MCF 10A (cell line): ENCODE measurements around the gene RUVBL1. TPM values are rescaled to one million over a fixed set of nuclear protein-coding genes. Genes with fewer than 3 reads are reported as not detected.

Experiments used
- BruUV-seq: library from RNA; stranded (reverse); fragments of 400-500 nt; replicated peaks from 2 replicates; lab custom pipeline; 2021; lab: Mats Ljungman, UMichigan
- CTCF ChIA-PET: fragments of 300-600 bp; sonication (Branson Sonifier 250); formaldehyde crosslinking; extraction: SDS; loops from one replicate; lab custom pipeline; 2021; ENCODE audit warnings: antibody characterized with exemption, inconsistent platforms; lab: Yijun Ruan, JAX
- POLR2A ChIA-PET: fragments of 300-600, 350-650 bp; sonication (Branson Sonifier 250); formaldehyde crosslinking; extraction: SDS; loops from one replicate; lab custom pipeline; 2020; ENCODE audit warnings: antibody characterized with exemption, inconsistent platforms; lab: Yijun Ruan, JAX
- DNase-seq: peaks from one replicate; pipeline ENCODE4 v3.0.0-alpha.2; 2018; ENCODE audit not compliant: unreplicated experiment
- H3K27ac Mint-ChIP-seq: one replicate; pipeline ENCODE4 v1.8.0; 2022; ENCODE audit warnings: mild to moderate bottlenecking, low read depth, mixed read lengths; ENCODE audit not compliant: unreplicated experiment
- H3K27me3 Mint-ChIP-seq: one replicate; pipeline ENCODE4 v1.8.0; 2022; ENCODE audit warnings: mixed read lengths; ENCODE audit not compliant: insufficient read depth, unreplicated experiment
- H3K36me3 Mint-ChIP-seq: one replicate; pipeline ENCODE4 v1.8.0; 2022; ENCODE audit warnings: mild to moderate bottlenecking, moderate library complexity, mixed read lengths; ENCODE audit not compliant: insufficient read depth, unreplicated experiment
- H3K4me1 Mint-ChIP-seq: one replicate; pipeline ENCODE4 v1.8.0; 2022; ENCODE audit warnings: mixed read lengths; ENCODE audit not compliant: insufficient read depth, unreplicated experiment
- H3K4me3 Mint-ChIP-seq: one replicate; pipeline ENCODE4 v1.8.0; 2022; ENCODE audit warnings: mild to moderate bottlenecking, moderate library complexity, mixed read lengths; ENCODE audit not compliant: unreplicated experiment
- H3K9me3 Mint-ChIP-seq: one replicate; pipeline ENCODE4 v1.8.0; 2022; ENCODE audit warnings: mixed read lengths; ENCODE audit not compliant: unreplicated experiment
- CTCF ChIP-seq: fragments of 200-600 bp; IDR thresholded peaks from one replicate; pipeline ENCODE4 v1.8.0; 2022; ENCODE audit warnings: antibody characterized with exemption, mild to moderate bottlenecking; ENCODE audit not compliant: unreplicated experiment
- intact Hi-C: fragments of 100-400 bp; cut with micrococcal nuclease; formaldehyde crosslinking; loops from 2 replicates; pipeline ENCODE4 v1.14.1; 2022
- total RNA-seq: library from RNA; stranded (reverse); gene quantifications from 2 replicates; pipeline ENCODE4 v1.2.3, GENCODE V29; 2022

Gene RUVBL1
- total RNA-seq, 1 experiment from 2014 or later: 114 TPM

GRCh38 chr3:128077665-128078064, 45.9 kb downstream of the RUVBL1 start:
- Mint-ChIP-seq H3K27me3 (no peaks in the 10 kb centered on the region), H3K36me3 (peaks cover 56% of the 10 kb centered on the region), H3K4me1 (peaks cover 8% of the 10 kb centered on the region), H3K4me3 (no peak overlapping the region), H3K9me3 (no peaks in the 10 kb centered on the region), H3K27ac (no peak overlapping the region)
- POLR2A ChIA-PET: no interaction called here
- CTCF ChIA-PET: interaction anchor here (1.1 to 10.2 kb wide), 3 partner anchors 18 to 89 kb away, joined by 3 to 66 read pairs (median 4); no protein-coding TSS in a partner anchor
- intact Hi-C loops: no loop called here
- TF ChIP-seq CTCF: no peak
- DNase-seq: no peak
- BruUV-seq: no TSS peak

- H3K4me3 Mint-ChIP-seq: no peak overlapping the region
Observed at GRCh38 chr3:128077202-128077624, 46.4 kb downstream of the RUVBL1 start.

DNA sequence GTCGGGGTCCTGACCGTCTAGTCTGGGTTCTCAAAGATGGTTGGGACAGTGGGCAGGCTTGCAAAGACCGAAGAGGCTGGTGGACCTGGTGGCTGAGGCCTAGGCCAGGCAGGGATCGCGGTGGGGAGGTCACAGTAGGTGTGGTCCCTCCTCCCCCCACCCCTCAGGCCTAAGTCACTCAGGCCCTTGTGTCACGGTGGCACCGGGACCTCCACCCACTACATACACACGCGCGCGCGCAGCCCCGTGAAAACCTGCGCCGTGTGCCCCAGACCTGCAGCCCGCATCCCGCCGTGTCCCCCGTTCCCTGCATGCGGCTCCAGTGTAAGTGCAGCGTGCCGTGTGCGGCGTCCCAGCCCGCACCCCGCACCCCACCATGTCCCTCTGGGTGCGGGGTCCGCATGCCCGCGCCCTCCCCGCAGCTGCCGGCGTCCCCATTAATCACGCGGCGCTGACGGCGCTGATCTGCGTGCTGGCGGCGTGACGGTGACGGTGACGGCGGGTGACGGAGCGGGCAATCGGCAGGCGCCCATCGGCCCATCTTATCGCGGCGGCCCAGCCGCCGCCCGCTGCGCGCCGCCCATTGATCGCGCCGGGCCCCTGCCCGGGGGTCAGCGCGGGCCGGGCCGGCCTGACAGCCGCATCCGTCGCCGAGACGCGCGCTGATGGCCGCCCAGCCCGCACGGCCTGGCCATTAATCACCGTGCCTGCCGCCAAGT, 47.0 kb downstream of the RUVBL1 start:
- intact Hi-C loops: no loop called here
- DNase-seq: no peak
- no peak overlapping the region for H3K27ac Mint-ChIP-seq
- BruUV-seq: no TSS peak
- ChIA-PET POLR2A (no interaction called here), CTCF (interaction anchor here (1.1 kb wide), 3 partner anchors 11 to 90 kb away, joined by 3 to 4 read pairs (median 3); no protein-coding TSS in a partner anchor)
- H3K4me1 Mint-ChIP-seq: peaks cover 8% of the 10 kb centered on the region
- no peak for TF ChIP-seq CTCF
- H3K36me3 Mint-ChIP-seq: peaks cover 49% of the 10 kb centered on the region
- H3K4me3 Mint-ChIP-seq: no peak overlapping the region
- no peaks in the 10 kb centered on the region for H3K9me3 Mint-ChIP-seq
- no peaks in the 10 kb centered on the region for H3K27me3 Mint-ChIP-seq

More at GRCh38 chr3:128077202-128077624, 46.4 kb downstream of the RUVBL1 start:
- intact Hi-C loops: no loop called here
- no peak overlapping the region for H3K27ac Mint-ChIP-seq
- no peak for TF ChIP-seq CTCF
- ChIA-PET CTCF (interaction anchor here (1.1 kb wide), 1 partner anchor 89 kb away, joined by 3 read pairs; no protein-coding TSS in a partner anchor), POLR2A (no interaction called here)
- H3K4me1 Mint-ChIP-seq: peaks cover 8% of the 10 kb centered on the region
- no TSS peak for BruUV-seq
- H3K9me3 Mint-ChIP-seq: no peaks in the 10 kb centered on the region
- no peak for DNase-seq
- no peaks in the 10 kb centered on the region for H3K27me3 Mint-ChIP-seq
- H3K36me3 Mint-ChIP-seq: peaks cover 53% of the 10 kb centered on the region
